ENCODE measurements around the gene CDNF.
"Not testable (repeated sequence)": the region's sequence is repeated elsewhere in the genome, so short reads cannot be mapped to it uniquely, and the experiment has no call there.

DNA sequence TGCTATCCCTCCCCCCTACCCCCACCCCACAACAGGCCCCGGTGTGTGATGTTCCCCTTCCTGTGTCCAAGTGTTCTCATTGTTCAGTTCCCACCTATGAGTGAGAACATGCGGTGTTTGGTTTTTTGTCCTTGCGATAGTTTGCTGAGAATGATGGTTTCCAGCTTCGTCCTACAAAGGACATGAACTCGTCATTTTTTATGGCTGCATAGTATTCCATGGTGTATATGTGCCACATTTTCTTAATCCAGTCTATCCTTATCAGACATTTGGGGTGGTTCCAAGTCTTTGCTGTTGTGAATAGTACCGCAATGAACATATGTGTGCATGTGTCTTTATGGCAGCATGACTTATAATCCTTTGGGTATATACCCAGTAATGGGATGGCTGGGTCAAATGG lies 26.6 kb upstream of the CDNF start:
- TF ChIP-seq, protein P1, sequence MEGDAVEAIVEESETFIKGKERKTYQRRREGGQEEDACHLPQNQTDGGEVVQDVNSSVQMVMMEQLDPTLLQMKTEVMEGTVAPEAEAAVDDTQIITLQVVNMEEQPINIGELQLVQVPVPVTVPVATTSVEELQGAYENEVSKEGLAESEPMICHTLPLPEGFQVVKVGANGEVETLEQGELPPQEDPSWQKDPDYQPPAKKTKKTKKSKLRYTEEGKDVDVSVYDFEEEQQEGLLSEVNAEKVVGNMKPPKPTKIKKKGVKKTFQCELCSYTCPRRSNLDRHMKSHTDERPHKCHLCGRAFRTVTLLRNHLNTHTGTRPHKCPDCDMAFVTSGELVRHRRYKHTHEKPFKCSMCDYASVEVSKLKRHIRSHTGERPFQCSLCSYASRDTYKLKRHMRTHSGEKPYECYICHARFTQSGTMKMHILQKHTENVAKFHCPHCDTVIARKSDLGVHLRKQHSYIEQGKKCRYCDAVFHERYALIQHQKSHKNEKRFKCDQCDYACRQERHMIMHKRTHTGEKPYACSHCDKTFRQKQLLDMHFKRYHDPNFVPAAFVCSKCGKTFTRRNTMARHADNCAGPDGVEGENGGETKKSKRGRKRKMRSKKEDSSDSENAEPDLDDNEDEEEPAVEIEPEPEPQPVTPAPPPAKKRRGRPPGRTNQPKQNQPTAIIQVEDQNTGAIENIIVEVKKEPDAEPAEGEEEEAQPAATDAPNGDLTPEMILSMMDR (IDR thresholded peaks at IDR 0.05): not testable (repeated sequence)
- TF ChIP-seq POLR2A (IDR thresholded peaks at IDR 0.05): not testable (repeated sequence)
